KMS-11 (cell line): Measurements from ENCODE around the gene RMC1.
"Not testable (repeated sequence)": the region's sequence is repeated elsewhere in the genome, so short reads cannot be mapped to it uniquely, and the experiment has no call there.

Source experiments
- H2AFZ ChIP-seq: fragments of 200-600 bp; sonication (generic); 2 replicates; pipeline ENCODE4 v1.6.1; 2016; ENCODE audit warnings: antibody characterized with exemption, mixed run types, low read depth
- H3K27ac ChIP-seq: fragments of 200-600 bp; sonication (generic); 2 replicates; pipeline ENCODE4 v1.6.1; 2016; ENCODE audit warnings: mild to moderate bottlenecking, mixed run types
- H3K27me3 ChIP-seq: fragments of 200-600 bp; sonication (generic); 2 replicates; pipeline ENCODE4 v1.6.1; 2017; ENCODE audit warnings: mild to moderate bottlenecking, low read depth, mixed run types, moderate library complexity; ENCODE audit not compliant: insufficient read depth
- H3K36me3 ChIP-seq: fragments of 200-600 bp; sonication (generic); 2 replicates; pipeline ENCODE4 v1.6.1; 2017; ENCODE audit warnings: mild to moderate bottlenecking, mixed run types; ENCODE audit not compliant: insufficient read depth
- H3K4me1 ChIP-seq: fragments of 200-600 bp; sonication (generic); 2 replicates; pipeline ENCODE4 v1.6.1; 2016; ENCODE audit warnings: mild to moderate bottlenecking, low read depth, mixed run types; ENCODE audit not compliant: poor library complexity, severe bottlenecking
- H3K4me2 ChIP-seq: fragments of 200-600 bp; sonication (generic); 2 replicates; pipeline ENCODE4 v1.7.0; 2016; ENCODE audit warnings: mild to moderate bottlenecking, mixed run types
- H3K4me3 ChIP-seq: fragments of 200-600 bp; sonication (generic); IDR thresholded peaks from 2 replicates; pipeline ENCODE4 v1.6.1; 2017; ENCODE audit warnings: low read depth, low read length, mixed read lengths; ENCODE audit not compliant: insufficient read depth
- H3K79me2 ChIP-seq: fragments of 200-600 bp; sonication (generic); 2 replicates; pipeline ENCODE4 v1.6.1; 2016; ENCODE audit warnings: low read depth, mixed run types; ENCODE audit not compliant: insufficient read depth
- H3K9ac ChIP-seq: fragments of 200-600 bp; sonication (generic); 2 replicates; pipeline ENCODE4 v1.6.1; 2016; ENCODE audit warnings: mild to moderate bottlenecking, mixed run types
- H4K20me1 ChIP-seq: fragments of 200-600 bp; sonication (generic); 2 replicates; pipeline ENCODE4 v1.6.1; 2016; ENCODE audit warnings: mild to moderate bottlenecking, mixed run types; ENCODE audit not compliant: insufficient read depth
- CTCF ChIP-seq: fragments of 200-600 bp; sonication (generic); conservative IDR thresholded peaks from 2 replicates; pipeline ENCODE4 v1.6.1; 2017; ENCODE audit warnings: low read depth, mild to moderate bottlenecking, antibody characterized with exemption, low read length, moderate library complexity, mixed read lengths

Gene RMC1

GRCh38 chr18:23573626-23574431, 70.5 kb downstream of the RMC1 start:
- Histone ChIP-seq H3K27ac (peak overlapping the region; percentile 80), H3K4me3 (no peak overlapping the region), H3K4me1 (peaks cover 60% of the 10 kb centered on the region), H3K9ac (peak overlapping the region; percentile 33), H3K79me2 (peaks cover 20% of the 10 kb centered on the region; the same call in 1 of the 2 replicates), H3K4me2 (peak overlapping the region; percentile 98), H3K36me3 (no peaks in the 10 kb centered on the region), H3K27me3 (no peaks in the 10 kb centered on the region), H4K20me1 (no peaks in the 10 kb centered on the region), H2AFZ (peak overlapping the region; percentile 14; the same call in 1 of the 2 replicates)
- TF ChIP-seq CTCF: no peak

GRCh38 chr18:23574611-23575308, 71.4 kb downstream of the RMC1 start:
- Histone ChIP-seq H4K20me1 (no peaks in the 10 kb centered on the region), H3K9ac (peak overlapping the region; percentile 33), H3K4me3 (no peak overlapping the region), H3K4me1 (peaks cover 70% of the 10 kb centered on the region), H3K79me2 (peaks cover 20% of the 10 kb centered on the region; the same call in 1 of the 2 replicates), H3K27ac (peak overlapping the region; percentile 80), H2AFZ (peak overlapping the region; percentile 14; the same call in 1 of the 2 replicates), H3K4me2 (peak overlapping the region; percentile 98), H3K36me3 (no peaks in the 10 kb centered on the region), H3K27me3 (no peaks in the 10 kb centered on the region)
- TF ChIP-seq CTCF: no peak

- no peak overlapping the region for H3K9ac ChIP-seq
Observed at GRCh38 chr18:23575309-23575651, 72.0 kb downstream of the RMC1 start.

GRCh38 chr18:23577521-23577920, 74.2 kb downstream of the RMC1 start:
- not testable (repeated sequence) for H3K4me2 ChIP-seq, H3K4me3 ChIP-seq, H3K27me3 ChIP-seq, H3K36me3 ChIP-seq, H4K20me1 ChIP-seq, H2AFZ ChIP-seq, H3K27ac ChIP-seq, H3K9ac ChIP-seq
- Histone ChIP-seq H3K4me1 (peaks cover 92% of the 10 kb centered on the region), H3K79me2 (peaks cover 47% of the 10 kb centered on the region; the same call in 1 of the 2 replicates)

More at GRCh38 chr18:23575309-23575651, 72.0 kb downstream of the RMC1 start:
- Histone ChIP-seq H2AFZ (no peak overlapping the region), H3K36me3 (no peaks in the 10 kb centered on the region), H4K20me1 (no peaks in the 10 kb centered on the region), H3K27ac (peak overlapping the region; percentile 80; the same call in 1 of the 2 replicates), H3K4me3 (no peak overlapping the region), H3K27me3 (no peaks in the 10 kb centered on the region), H3K79me2 (peaks cover 25% of the 10 kb centered on the region; the same call in 1 of the 2 replicates), H3K4me1 (peaks cover 75% of the 10 kb centered on the region), H3K4me2 (peak overlapping the region; percentile 98)
- TF ChIP-seq CTCF: no peak
